Measurements from ENCODE around the gene FBXO10. TPM values are rescaled to one million over a fixed set of nuclear protein-coding genes. Genes with fewer than 3 reads are reported as not detected.
A peak's percentile ranks its signal among the peaks of the same experiment; 100 is the strongest.

The FBXO10 gene
- total and polyA plus RNA-seq, 2 of the 4 experiments (the other 2 are of a cell fraction) = 6.6 to 6.7 TPM

GRCh38 chr9:37464006-37464405 lies 112.2 kb downstream of the FBXO10 start:
- Histone ChIP-seq H3K4ac (ENCODE audit: low read depth, low read length) (peak overlapping the region; percentile 56; the same call in 1 of the 2 replicates), H2BK15ac (ENCODE audit: low read depth, low read length) (no peak overlapping the region), H3K9ac (ENCODE audit: low read depth, low read length) (peak overlapping the region; percentile 55; the same call in 1 of the 2 replicates), H2BK20ac (ENCODE audit: low read depth, low read length) (no peak overlapping the region), H2BK120ac (ENCODE audit: low read depth, low read length) (no peak overlapping the region), H3K18ac (ENCODE audit: low read depth, low read length) (no peak overlapping the region), H3K9me1 (ENCODE audit: insufficient read depth, low read length) (no peaks in the 10 kb centered on the region; the same call in 1 of the 2 replicates), H2AFZ (replicated peaks; ENCODE audit: low read length, poor library complexity) (no peak overlapping the region), H2AK9ac (replicated peaks; ENCODE audit: low read depth, low read length, poor library complexity) (peak overlapping the region; percentile 47), H3K56ac (ENCODE audit: extremely low read depth, insufficient read depth, low read length) (peak overlapping the region; percentile 40; the same call in 1 of the 2 replicates), H3K4me1 (ENCODE audit: control insufficient read depth, insufficient read depth, low read length) (no peaks in the 10 kb centered on the region; the same call in none of the 2 replicates), H4K5ac (ENCODE audit: low read depth, low read length) (no peak overlapping the region), H3K27me3 (ENCODE audit: control insufficient read depth, insufficient read depth, low read length) (no peaks in the 10 kb centered on the region), H3K9me3 (ENCODE audit: control insufficient read depth, insufficient read depth, low read length) (no peaks in the 10 kb centered on the region), H4K91ac (ENCODE audit: insufficient read depth, low read depth, low read length) (no peak overlapping the region), H3K79me1 (ENCODE audit: low read depth in 1 of 2, low read length in 2 of 2) (peaks cover 0 to 40% of the 10 kb centered on the region in 2 experiments; a peak in 2 of 4 replicates), H3K4me2 (ENCODE audit: low read depth, low read length) (peak overlapping the region; percentile 80), H2BK5ac (ENCODE audit: low read depth, low read length, poor library complexity, severe bottlenecking) (no peak overlapping the region), H3K14ac (replicated peaks; ENCODE audit: low read depth, low read length) (peak overlapping the region; percentile 84), H3K23ac (ENCODE audit: low read depth, low read length) (no peak overlapping the region), H3K36me3 (ENCODE audit: control insufficient read depth, insufficient read depth, low read length) (no peaks in the 10 kb centered on the region), H3K27ac (ENCODE audit: insufficient read depth, low read length) (no peak overlapping the region), H4K8ac (ENCODE audit: low read depth in 2 of 2, low read length in 2 of 2) (peak overlapping the region in 1 of 2 experiments; percentile 25; a peak in 1 of 4 replicates), H3K4me3 (ENCODE audit: insufficient read depth, low read depth, low read length) (peak overlapping the region; percentile 76), H2AK5ac (ENCODE audit: low read depth, low read length) (peak overlapping the region; percentile 72; the same call in 1 of the 2 replicates), H4K20me1 (ENCODE audit: insufficient read depth, low read length) (peaks cover 7% of the 10 kb centered on the region; the same call in 1 of the 2 replicates)
- WGBS, 2 experiments (ENCODE audit: extremely low coverage in 2 of 2, insufficient read length in 1 of 2) = no CpG with 5 or more reads among the region's 3 CpGs
- intact Hi-C loops (cut with micrococcal nuclease) = loop anchor here (5.0 kb wide), 1 partner anchor 47 kb away; no protein-coding TSS in a partner anchor
- DNase-seq (no peak), ATAC-seq (ENCODE audit: low read depth) (no peak)
- dilution Hi-C loops (cut with HindIII; ENCODE audit: low sequenced_read_pairs, unreplicated experiment) = no loop called here
- ChIA-PET CTCF (no interaction called here), POLR2A (ENCODE audit: unreplicated experiment) (no interaction called here)
- in situ Hi-C loops (cut with MboI; ENCODE audit: low sequenced_read_pairs) = no loop called here
- BruUV-seq (replicated peaks) = TSS peak; percentile 37
- TF ChIP-seq ELK1 (IDR thresholded peaks at IDR 0.05; ENCODE audit: borderline replicate concordance, low read depth, low read length) (no peak), CHD1 (IDR thresholded peaks at IDR 0.05; ENCODE audit: low read depth, low read length) (no peak), MAFK (IDR thresholded peaks at IDR 0.05; ENCODE audit: low read depth, low read length) (no peak), MAZ (IDR thresholded peaks at IDR 0.05; ENCODE audit: borderline replicate concordance, low read depth, low read length) (no peak), RFX5 (IDR thresholded peaks at IDR 0.05; ENCODE audit: low read depth, low read length) (no peak), RCOR1 (IDR thresholded peaks at IDR 0.05; ENCODE audit: insufficient replicate concordance, low read length) (no peak), BHLHE40 (IDR thresholded peaks at IDR 0.05; ENCODE audit: low read depth, low read length) (no peak), FOS (IDR thresholded peaks at IDR 0.05; ENCODE audit: low read depth, low read length) (no peak), POLR2A (IDR thresholded peaks at IDR 0.05; ENCODE audit: low read depth, low read length) (no peak), RAD21 (IDR thresholded peaks at IDR 0.05; ENCODE audit: low read length) (no peak), MXI1 (IDR thresholded peaks at IDR 0.05; ENCODE audit: borderline replicate concordance, low read depth, low read length) (no peak), CEBPB (IDR thresholded peaks at IDR 0.05; ENCODE audit: low read depth, low read length) (no peak), USF2 (IDR thresholded peaks at IDR 0.05; ENCODE audit: low read depth, low read length) (no peak), SMC3 (IDR thresholded peaks at IDR 0.05; ENCODE audit: low read depth, low read length) (no peak), NFE2L2 (IDR thresholded peaks at IDR 0.05; ENCODE audit: low read depth, low read length) (no peak)

Measured in IMR-90 (cell line).